Hypothalamus (tissue), 51 donors: Measurements from ENCODE around the gene IFT25.
A peak's percentile ranks its signal among the peaks of the same experiment; 100 is the strongest.
"Not testable (repeated sequence)": the region's sequence is repeated elsewhere in the genome, so short reads cannot be mapped to it uniquely, and the experiment has no call there.

Experiments used
- DNase-seq, 51 donors: peaks; one replicate each; lab custom pipeline; 2025; lab: John Stamatoyannopoulos, UW

IFT25 gene

DNA sequence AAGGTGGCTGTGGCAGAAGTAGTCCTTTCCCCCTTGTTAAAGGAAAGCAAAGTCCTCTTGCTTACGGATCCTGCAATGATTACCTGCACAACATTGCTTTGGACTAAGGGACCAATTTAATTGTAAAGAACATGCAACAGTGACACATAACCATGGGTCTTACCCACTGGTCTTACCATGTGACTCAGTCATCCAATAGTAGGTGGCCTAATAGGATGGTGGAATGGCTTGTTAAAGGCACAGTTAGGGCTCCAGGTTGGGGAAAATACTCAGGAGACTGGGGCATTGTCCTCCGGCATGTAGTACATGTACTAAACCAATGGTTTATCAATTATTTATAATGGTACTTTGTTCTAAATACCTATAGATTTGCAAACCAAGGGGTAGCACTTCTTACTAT, 53.8 kb downstream of the IFT25 start:
- no peak for DNase-seq

DNA sequence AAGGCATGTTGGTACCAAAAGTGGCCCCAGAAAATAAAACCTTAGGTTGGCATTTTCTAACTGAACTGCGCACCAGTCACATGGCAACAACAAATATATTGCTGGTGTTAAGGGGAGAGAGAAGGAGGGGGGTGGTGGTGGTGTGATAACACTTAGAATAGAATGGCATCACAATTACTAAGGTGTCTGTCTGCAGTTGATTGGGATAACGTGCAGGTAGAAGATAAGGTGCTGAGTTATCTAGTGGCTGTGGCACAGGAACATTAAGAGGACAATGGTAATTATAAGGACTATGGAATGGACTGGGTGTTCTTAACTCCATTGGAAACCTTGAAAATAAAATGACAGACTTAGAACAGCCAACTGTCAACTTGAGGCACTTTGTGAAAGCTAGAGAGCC, 54.5 kb downstream of the IFT25 start:
- no peak for DNase-seq

DNA sequence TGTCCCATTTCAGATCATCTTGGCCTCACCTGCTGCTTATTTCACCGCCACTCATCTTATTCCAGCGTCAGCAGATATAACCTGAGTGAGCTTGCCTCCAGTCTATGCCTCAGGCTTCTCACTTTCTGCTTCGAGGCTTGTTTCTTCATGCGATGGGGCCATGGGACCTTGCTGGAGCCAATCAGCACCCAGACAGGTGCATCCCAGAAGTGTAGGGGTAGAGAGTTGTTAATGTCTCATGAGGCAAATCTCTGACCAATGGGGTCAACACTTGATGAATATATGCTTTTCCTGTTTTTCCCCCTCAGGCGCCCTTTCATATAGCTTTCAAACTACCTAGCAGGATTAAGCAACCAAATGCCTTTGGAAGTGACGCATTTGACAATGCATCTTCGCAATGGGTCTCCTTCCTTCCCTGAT, 55.0 kb downstream of the IFT25 start:
- peak in 1 of 51 donors; percentile 6 for DNase-seq

DNA sequence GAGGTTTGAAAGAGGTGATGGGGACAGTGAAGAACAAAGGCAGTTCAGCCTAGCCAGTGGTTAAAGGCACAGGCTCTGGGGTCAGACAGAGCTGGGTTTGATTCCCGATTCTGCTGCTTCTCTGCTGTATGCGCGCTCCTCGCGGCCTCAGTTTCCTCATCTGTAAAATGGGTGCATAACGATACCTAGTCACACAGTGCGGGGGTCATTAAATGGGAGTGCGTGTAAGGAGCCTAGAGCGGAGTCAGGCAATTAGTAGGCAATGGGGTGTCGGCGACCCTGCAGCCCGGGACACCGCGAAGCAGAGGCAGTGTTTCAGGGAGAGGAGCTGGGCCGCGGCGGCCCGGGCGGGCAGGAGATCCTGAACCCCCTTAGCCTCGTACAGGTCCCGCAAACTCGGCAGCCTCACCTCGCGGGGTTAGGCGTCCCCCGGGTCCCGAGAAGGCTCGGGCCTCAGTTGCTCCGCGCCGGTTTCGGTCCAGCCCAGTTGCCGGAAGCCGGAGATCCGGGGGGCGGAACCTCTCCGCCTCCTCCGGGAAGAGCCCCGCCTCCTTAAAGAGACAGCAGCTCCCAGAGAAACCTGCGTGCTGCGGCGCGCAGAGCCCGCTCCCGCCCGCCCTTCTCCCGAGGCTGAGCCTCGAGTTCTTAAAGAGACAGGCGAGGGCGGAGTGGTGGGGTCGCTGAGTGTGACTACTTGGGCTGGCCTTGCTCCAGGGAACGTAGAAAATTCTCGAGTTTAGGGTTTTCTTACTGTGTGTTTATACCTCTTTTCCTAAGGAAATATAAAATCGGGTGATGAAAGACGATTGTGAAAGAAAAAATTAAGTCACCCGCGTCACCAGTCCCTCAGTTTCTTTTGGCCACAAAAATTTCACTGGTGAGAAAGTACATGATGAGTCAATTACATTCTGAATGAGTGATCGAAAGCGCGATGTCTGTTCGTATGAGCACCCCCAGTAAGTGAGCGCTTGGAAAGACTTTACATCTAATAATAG, 55.9 kb downstream of the IFT25 start, which contains the start of gene YIPF1:
YIPF1 (minus strand) TSS at position 494 of the 995 bp plus-strand sequence. CDS start 860 bp downstream, outside the sequence.
- peak in 50 of 51 donors; percentile 23 to 96 (median 87) for DNase-seq

DNA sequence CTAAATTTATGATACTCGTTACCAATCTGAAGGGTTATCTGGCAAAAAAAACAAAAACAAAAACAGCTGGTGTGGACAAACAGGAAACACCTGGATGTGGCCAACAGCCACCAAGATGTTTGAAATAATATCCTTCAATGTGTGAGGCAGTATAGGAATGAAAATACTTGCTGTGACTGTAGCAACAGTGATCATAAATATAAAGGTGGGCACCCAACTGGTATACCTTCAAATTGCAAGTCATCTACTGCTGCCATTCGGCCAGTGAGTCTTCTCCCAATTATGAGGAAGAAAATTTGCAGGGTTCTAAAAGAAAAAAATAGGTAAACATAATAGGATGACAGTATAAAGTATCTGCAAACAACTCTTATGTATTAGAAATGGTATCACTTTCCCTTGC, 56.8 kb downstream of the IFT25 start:
- DNase-seq: no peak

DNA sequence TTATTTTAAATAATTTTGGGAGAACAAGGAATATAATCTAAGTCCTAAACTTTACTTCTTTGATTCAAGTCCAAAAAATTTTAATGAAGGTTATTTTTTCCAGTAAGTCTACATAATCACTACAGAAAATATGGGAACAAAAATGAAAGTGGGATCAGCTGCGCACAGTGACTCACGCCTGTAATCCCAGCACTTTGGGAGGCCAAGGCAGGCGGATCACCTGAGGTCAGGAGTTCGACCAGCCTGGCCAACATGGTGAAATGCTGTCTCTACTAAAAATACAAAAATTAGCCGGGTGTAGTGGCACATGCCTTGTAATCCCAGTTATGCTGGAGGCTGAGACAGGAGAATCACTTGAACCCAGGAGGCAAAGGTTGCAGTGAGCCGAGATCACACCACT, 61.9 kb downstream of the IFT25 start:
- not testable (repeated sequence) for DNase-seq

DNA sequence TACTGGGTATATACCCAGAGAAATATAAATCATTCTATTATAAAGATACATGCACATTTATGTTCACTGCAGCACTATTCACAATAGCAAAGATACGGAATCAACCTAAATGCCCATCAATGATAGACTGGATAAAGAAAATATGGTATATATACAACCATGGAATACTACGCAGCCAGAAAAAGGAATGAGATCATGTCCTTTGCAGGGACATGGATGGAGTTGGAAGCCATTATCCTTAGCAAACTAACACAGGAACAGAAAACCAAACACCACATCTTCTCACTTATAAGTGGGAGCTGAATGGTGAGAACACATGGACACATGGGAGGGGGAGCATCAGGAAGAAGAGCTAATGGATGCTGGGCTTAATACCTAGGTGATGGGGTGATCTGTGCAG, 63.6 kb downstream of the IFT25 start:
- DNase-seq: not testable (repeated sequence)

DNA sequence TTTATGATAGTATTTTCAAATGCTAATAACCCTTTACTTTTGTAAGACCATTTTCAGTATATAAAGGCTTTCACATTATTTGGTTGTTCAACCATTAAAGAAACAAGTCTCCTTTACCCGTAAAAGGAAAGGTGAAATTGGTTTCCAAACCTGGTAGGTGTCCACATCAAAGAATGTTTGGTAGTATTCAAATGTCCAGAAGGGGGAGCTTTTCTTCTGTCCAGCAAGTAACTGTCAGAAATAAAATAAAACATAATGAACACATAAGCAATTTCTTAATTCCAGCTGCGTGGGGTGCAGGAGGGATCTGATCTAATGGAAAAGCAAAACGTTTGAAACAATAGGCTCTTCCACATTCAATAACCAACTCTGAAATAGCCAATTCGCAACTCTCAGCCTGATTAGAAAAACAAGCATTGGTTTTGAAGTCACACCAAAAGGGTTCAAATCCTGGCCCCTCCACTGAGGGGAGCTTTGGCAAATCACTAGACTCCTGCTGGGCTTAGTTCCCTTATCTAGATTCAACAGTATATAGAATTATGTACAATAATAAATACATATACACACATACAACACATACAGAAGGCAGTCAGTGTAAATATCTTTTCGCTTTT, 66.9 kb downstream of the IFT25 start:
- DNase-seq: no peak

DNA sequence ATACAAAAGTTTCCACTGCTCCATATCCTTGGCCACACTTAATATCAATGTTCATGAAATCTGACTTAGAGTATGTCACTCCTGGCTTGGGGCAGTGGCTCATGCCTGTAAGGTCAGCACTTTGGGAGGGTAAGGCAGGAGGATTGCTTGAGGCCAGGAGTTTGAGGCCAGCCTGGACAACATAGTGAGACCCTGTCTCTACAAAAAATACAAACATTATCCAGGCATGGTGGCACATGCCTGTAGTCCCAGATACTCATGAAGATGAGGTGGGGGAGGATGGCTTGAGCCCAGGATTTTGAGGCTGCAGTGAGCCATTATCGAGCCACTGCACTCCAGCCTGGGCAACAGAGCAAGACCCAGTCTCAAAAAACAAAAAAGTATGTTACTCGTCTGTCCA, 70.3 kb downstream of the IFT25 start:
- DNase-seq: not testable (repeated sequence)

DNA sequence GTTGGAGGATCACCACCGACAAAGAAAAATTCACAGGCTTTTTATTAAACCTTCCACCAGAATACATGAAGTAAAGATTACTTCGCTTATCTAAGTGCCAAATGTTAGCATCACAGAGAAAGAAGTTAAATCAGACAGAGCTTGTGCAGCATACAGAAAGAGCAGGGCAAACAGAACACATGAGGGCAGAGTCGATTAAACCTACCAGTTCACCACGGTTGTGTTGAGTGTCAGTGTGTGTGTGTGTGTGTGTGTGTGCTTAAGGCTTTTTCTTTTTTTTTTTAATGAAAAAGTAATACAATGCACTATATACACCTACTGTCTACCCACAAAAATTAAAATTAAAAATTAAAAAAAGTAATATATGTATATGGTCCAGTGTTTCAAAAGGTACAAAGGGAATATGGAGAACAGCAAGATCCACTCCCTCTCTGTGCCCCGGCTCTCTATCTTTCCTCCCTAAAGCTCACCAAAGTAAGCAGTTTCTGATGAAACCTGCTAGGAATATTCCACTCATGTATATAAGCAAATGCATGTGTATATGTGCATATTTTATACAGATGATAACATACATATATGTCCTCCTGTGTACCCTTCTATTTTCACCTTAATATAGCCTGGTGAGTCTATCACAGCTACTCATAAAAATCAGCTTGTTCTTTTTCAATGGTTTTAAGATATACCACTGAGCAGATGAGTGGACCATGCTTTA, 73.6 kb downstream of the IFT25 start:
- no peak for DNase-seq
